H9 (cell line): Measurements from ENCODE around the gene TECPR2. TPM values are rescaled to one million over a fixed set of nuclear protein-coding genes. Genes with fewer than 3 reads are reported as not detected.

ENCODE experiments used
- DNase-seq: peaks from one replicate; pipeline ENCODE4 v3.0.0-alpha.2; 2017
- H2AFZ ChIP-seq: one replicate; pipeline ENCODE4 v1.6.1; 2013; ENCODE audit warnings: mild to moderate bottlenecking, low read length, control low read depth, moderate library complexity
- H2AK5ac ChIP-seq: 2 replicates; pipeline ENCODE4 v1.6.1; 2013; ENCODE audit warnings: low read length, control low read depth, mixed read lengths; ENCODE audit not compliant: insufficient read length
- H2BK120ac ChIP-seq: one replicate; pipeline ENCODE4 v1.6.1; 2013; ENCODE audit warnings: low read depth, mild to moderate bottlenecking, low read length, control low read depth, inconsistent platforms; ENCODE audit not compliant: poor library complexity, severe bottlenecking
- H2BK12ac ChIP-seq: 2 replicates; pipeline ENCODE4 v1.6.1; 2013; ENCODE audit warnings: low read length, control low read depth, mixed read lengths, low read depth; ENCODE audit not compliant: insufficient read length
- H2BK15ac ChIP-seq: 2 replicates; pipeline ENCODE4 v1.6.1; 2013; ENCODE audit warnings: low read depth, low read length, control low read depth
- H2BK20ac ChIP-seq: one replicate; pipeline ENCODE4 v1.6.1; 2013; ENCODE audit warnings: low read depth, mild to moderate bottlenecking, low read length, control low read depth, inconsistent platforms; ENCODE audit not compliant: poor library complexity, severe bottlenecking
- H2BK5ac ChIP-seq: 2 replicates; pipeline ENCODE4 v1.6.1; 2013; ENCODE audit warnings: low read length, control low read depth, mixed read lengths; ENCODE audit not compliant: insufficient read length
- H3K14ac ChIP-seq: 2 replicates; pipeline ENCODE4 v1.6.1; 2013; ENCODE audit warnings: low read length, control low read depth; ENCODE audit not compliant: insufficient read depth
- H3K18ac ChIP-seq: 2 replicates; pipeline ENCODE4 v1.6.1; 2013; ENCODE audit warnings: low read depth, mild to moderate bottlenecking, mixed read lengths, low read length, control low read depth; ENCODE audit not compliant: insufficient read length
- H3K23ac ChIP-seq: 2 replicates; pipeline ENCODE4 v1.6.1; 2013; ENCODE audit warnings: low read length, control low read depth, mixed read lengths, low read depth; ENCODE audit not compliant: insufficient read length
- H3K23me2 ChIP-seq: 2 replicates; pipeline ENCODE4 v1.6.1; 2013; ENCODE audit warnings: low read depth, mild to moderate bottlenecking, mixed read lengths, low read length, control low read depth; ENCODE audit not compliant: insufficient read length, poor library complexity, severe bottlenecking
- H3K27ac ChIP-seq: 2 replicates; pipeline ENCODE4 v1.5.1; 2013; ENCODE audit warnings: low read length, control low read depth, mixed read lengths, low read depth; ENCODE audit not compliant: insufficient read length
- H3K27me3 ChIP-seq: 2 replicates; pipeline ENCODE4 v1.6.1; 2013; ENCODE audit warnings: low read length, control low read depth, inconsistent platforms; ENCODE audit not compliant: insufficient read depth
- H3K4ac ChIP-seq: 2 replicates; pipeline ENCODE4 v1.6.1; 2013; ENCODE audit warnings: low read depth, mild to moderate bottlenecking, control low read depth, inconsistent platforms, low read length, moderate library complexity
- H3K4me1 ChIP-seq: 2 replicates; pipeline ENCODE4 v1.6.1; 2013; ENCODE audit warnings: low read length, control low read depth, inconsistent platforms; ENCODE audit not compliant: insufficient read depth
- H3K4me2 ChIP-seq: 2 replicates; pipeline ENCODE4 v1.6.1; 2013; ENCODE audit warnings: low read length, control low read depth, mixed read lengths; ENCODE audit not compliant: insufficient read length, insufficient read depth
- H3K56ac ChIP-seq: 2 replicates; pipeline ENCODE4 v1.6.1; 2013; ENCODE audit warnings: low read depth, mild to moderate bottlenecking, mixed read lengths, low read length, control low read depth; ENCODE audit not compliant: insufficient read length
- H3K79me1 ChIP-seq: 2 replicates; pipeline ENCODE4 v1.6.1; 2013; ENCODE audit warnings: low read depth, mild to moderate bottlenecking, moderate library complexity, low read length, control low read depth, inconsistent platforms; ENCODE audit not compliant: insufficient read depth, poor library complexity, severe bottlenecking
- H3K79me2 ChIP-seq: 2 replicates; pipeline ENCODE4 v1.6.1; 2013; ENCODE audit warnings: low read length, control low read depth, inconsistent platforms; ENCODE audit not compliant: insufficient read depth
- H3K9ac ChIP-seq: 2 replicates; pipeline ENCODE4 v1.6.1; 2013; ENCODE audit warnings: low read length, control low read depth, mixed read lengths; ENCODE audit not compliant: insufficient read length; ENCODE audit errors: extremely low read depth
- H3K9me3 ChIP-seq: one replicate; pipeline ENCODE4 v1.6.1; 2013; ENCODE audit warnings: low read depth, low read length, inconsistent platforms; ENCODE audit not compliant: control insufficient read depth
- H3T11ph ChIP-seq: one replicate; pipeline ENCODE4 v1.6.1; 2013; ENCODE audit warnings: mild to moderate bottlenecking, low read length, control low read depth, inconsistent platforms
- H4K20me1 ChIP-seq: one replicate; pipeline ENCODE4 v1.6.1; 2013; ENCODE audit not compliant: control insufficient read depth, insufficient read length, insufficient read depth
- H4K5ac ChIP-seq: 2 replicates; pipeline ENCODE4 v1.6.1; 2013; ENCODE audit warnings: low read depth, mild to moderate bottlenecking, mixed read lengths, low read length, control low read depth; ENCODE audit not compliant: insufficient read length
- H4K8ac ChIP-seq: replicated peaks from 2 replicates; pipeline ENCODE4 v1.6.1; 2013; ENCODE audit warnings: low read length, control low read depth, mixed read lengths, low read depth; ENCODE audit not compliant: insufficient read length
- H4K91ac ChIP-seq: 2 replicates; pipeline ENCODE4 v1.6.1; 2013; ENCODE audit warnings: low read depth, mild to moderate bottlenecking, moderate library complexity, mixed read lengths, low read length, control low read depth; ENCODE audit not compliant: insufficient read length
- H3K27ac Mint-ChIP-seq, 3 experiments: 2 replicates in 2 of 3; 3 replicates in 1 of 3; pipeline ENCODE4 v1.8.0; 2020 to 2021; ENCODE audit warnings: mixed read lengths in 3 of 3, mild to moderate bottlenecking in 1 of 3, moderate library complexity in 1 of 3
- H3K27me3 Mint-ChIP-seq: 2 replicates; pipeline ENCODE4 v1.8.0; 2021; ENCODE audit warnings: low read depth, mild to moderate bottlenecking, moderate library complexity, mixed read lengths
- H3K36me3 Mint-ChIP-seq, 3 experiments: 2 replicates in 2 of 3; 3 replicates in 1 of 3; pipeline ENCODE4 v1.8.0; 2020 to 2021; ENCODE audit warnings: low read depth in 3 of 3, mixed read lengths in 3 of 3; ENCODE audit not compliant: insufficient read depth in 1 of 3
- H3K4me1 Mint-ChIP-seq, 2 experiments: 2 replicates each; pipeline ENCODE4 v1.8.0; 2020; ENCODE audit warnings: mixed read lengths in 2 of 2
- H3K4me3 Mint-ChIP-seq, 2 experiments: 2 replicates in 1 of 2; 3 replicates in 1 of 2; pipeline ENCODE4 v1.8.0; 2020 to 2021; ENCODE audit warnings: mild to moderate bottlenecking in 2 of 2, mixed read lengths in 2 of 2, moderate library complexity in 1 of 2
- H3K9me3 Mint-ChIP-seq, 2 experiments: 2 replicates in 1 of 2; 3 replicates in 1 of 2; pipeline ENCODE4 v1.8.0; 2020; ENCODE audit warnings: mild to moderate bottlenecking in 2 of 2, mixed read lengths in 2 of 2, moderate library complexity in 1 of 2
- WGBS: extraction: QIAGEN DNeasy Blood & Tissue Kit; methylation state at CpG from one replicate; pipeline ENCODE4 v1.1.7; 2013; ENCODE audit warnings: missing lambda C conversion rate, low lambda C conversion rate, mixed read lengths; ENCODE audit not compliant: insufficient read length; ENCODE audit errors: extremely low coverage; 5-methylcytosine and 5-hydroxymethylcytosine counted together
- total RNA-seq: library from RNA; stranded (reverse); gene quantifications from 2 replicates; pipeline ENCODE4 v1.2.1, GENCODE V29; 2021
- TF ChIP-seq, protein P1 (sequence below): fragments of 200-600 bp; sonication (generic); conservative IDR thresholded peaks from 3 replicates; pipeline ENCODE4 v1.8.0; 2021; ENCODE audit warnings: antibody characterized with exemption, mild to moderate bottlenecking

Gene TECPR2
- total RNA-seq, 1 experiment from 2014 or later, result 15.4 TPM

DNA sequence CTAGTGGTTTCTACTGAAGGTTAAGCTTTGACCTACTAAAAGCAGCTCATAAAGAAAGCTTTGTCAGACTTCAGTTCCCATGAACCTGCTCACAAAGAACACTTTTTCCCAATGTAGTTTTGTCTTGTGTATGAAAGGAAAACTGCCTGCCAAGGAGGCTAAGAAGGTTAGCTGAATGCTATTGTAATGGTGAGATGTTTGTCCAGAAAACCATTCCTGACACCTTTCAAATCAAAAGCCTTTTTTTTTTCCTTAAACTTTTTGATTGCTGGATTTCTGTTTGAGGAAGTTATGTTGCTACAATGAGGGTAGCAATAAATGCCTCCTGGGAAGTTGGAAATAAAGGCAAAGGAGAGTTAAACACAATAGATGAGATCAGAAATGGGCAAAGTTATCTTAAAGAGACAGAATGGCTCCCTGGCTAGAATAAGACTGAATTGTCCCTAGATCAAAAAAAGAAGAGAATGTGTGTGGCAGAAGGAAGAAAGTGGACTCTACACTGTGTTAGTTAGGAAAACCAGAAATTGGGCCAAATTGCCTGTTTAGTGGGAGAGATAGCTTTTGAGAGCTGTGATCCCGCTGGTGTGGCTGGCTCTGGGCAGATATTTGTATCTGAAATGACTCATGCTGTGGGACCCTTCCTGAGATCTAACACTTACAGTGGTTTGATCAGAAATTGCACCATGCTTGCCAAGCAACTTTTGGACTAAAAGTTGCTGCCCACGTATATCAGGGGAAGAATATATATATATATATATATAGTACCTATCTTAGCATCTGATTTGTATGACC is 27.5 kb downstream of the TECPR2 start:
- Histone ChIP-seq H4K91ac (no peak overlapping the region), H3K4me1 (no peaks in the 10 kb centered on the region; the same call in 1 of the 2 replicates), H3K27ac (no peak overlapping the region), H3K4ac (no peak overlapping the region), H3K27me3 (no peaks in the 10 kb centered on the region), H2AFZ (no peak overlapping the region), H3T11ph (no peak overlapping the region), H4K8ac (no peak overlapping the region), H2BK120ac (no peak overlapping the region), H3K79me2 (no peaks in the 10 kb centered on the region), H3K56ac (no peak overlapping the region), H3K18ac (no peak overlapping the region), H2BK20ac (no peak overlapping the region), H4K20me1 (no peaks in the 10 kb centered on the region), H3K9me3 (no peaks in the 10 kb centered on the region), H2BK12ac (no peak overlapping the region), H3K9ac (no peak overlapping the region), H3K23me2 (no peaks in the 10 kb centered on the region), H2BK15ac (no peak overlapping the region), H3K23ac (no peak overlapping the region), H3K4me2 (no peak overlapping the region), H3K14ac (no peak overlapping the region), H2AK5ac (no peak overlapping the region), H2BK5ac (no peak overlapping the region), H3K79me1 (no peaks in the 10 kb centered on the region), H4K5ac (no peak overlapping the region)
- Mint-ChIP-seq H3K9me3 (no peaks in the 10 kb centered on the region; a peak in 1 of 5 replicates), H3K36me3 (peaks cover 1 to 4% (median 2%) of the 10 kb centered on the region in 3 experiments; a peak in 4 of 7 replicates), H3K4me1 (peaks cover 15 to 17% of the 10 kb centered on the region in 2 experiments), H3K4me3 (no peak overlapping the region), H3K27ac (peak overlapping the region in 1 of 3 experiments; percentile 17; a peak in 1 of 7 replicates), H3K27me3 (no peaks in the 10 kb centered on the region)
- TF ChIP-seq, protein P1, sequence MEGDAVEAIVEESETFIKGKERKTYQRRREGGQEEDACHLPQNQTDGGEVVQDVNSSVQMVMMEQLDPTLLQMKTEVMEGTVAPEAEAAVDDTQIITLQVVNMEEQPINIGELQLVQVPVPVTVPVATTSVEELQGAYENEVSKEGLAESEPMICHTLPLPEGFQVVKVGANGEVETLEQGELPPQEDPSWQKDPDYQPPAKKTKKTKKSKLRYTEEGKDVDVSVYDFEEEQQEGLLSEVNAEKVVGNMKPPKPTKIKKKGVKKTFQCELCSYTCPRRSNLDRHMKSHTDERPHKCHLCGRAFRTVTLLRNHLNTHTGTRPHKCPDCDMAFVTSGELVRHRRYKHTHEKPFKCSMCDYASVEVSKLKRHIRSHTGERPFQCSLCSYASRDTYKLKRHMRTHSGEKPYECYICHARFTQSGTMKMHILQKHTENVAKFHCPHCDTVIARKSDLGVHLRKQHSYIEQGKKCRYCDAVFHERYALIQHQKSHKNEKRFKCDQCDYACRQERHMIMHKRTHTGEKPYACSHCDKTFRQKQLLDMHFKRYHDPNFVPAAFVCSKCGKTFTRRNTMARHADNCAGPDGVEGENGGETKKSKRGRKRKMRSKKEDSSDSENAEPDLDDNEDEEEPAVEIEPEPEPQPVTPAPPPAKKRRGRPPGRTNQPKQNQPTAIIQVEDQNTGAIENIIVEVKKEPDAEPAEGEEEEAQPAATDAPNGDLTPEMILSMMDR, result no peak
- no peak for DNase-seq
- no CpG with 5 or more reads among the region's 2 CpGs for WGBS
